GM23338 (cell line): ENCODE results near the gene MAFF. TPM values are rescaled to one million over a fixed set of nuclear protein-coding genes. Genes with fewer than 3 reads are reported as not detected.

ENCODE experiments used
- ATAC-seq: fragments of 200-7000 bp; cut with Tn5 transposase; 3 replicates; pipeline ENCODE4 v1.9.1; 2020
- DNase-seq: peaks from one replicate; pipeline ENCODE4 v3.0.0-alpha.2; 2015; ENCODE audit warnings: low spot score
- H2AFZ ChIP-seq: fragments of 200-600 bp; sonication (generic); 2 replicates; pipeline ENCODE4 v1.8.0; 2016; ENCODE audit warnings: antibody characterized with exemption, mild to moderate bottlenecking, moderate library complexity
- H3F3A ChIP-seq: fragments of 200-600 bp; sonication (generic); replicated peaks from 2 replicates; pipeline ENCODE4 v1.8.0; 2017; ENCODE audit warnings: antibody characterized with exemption, mixed run types, low read depth
- H3K27ac ChIP-seq: fragments of 200-600 bp; sonication (generic); 2 replicates; pipeline ENCODE4 v1.6.1; 2016; ENCODE audit warnings: low read depth
- H3K27me3 ChIP-seq: fragments of 200-600 bp; sonication (generic); 2 replicates; pipeline ENCODE4 v1.8.0; 2016; ENCODE audit warnings: mild to moderate bottlenecking, mixed run types, moderate library complexity; ENCODE audit not compliant: insufficient read depth
- H3K36me3 ChIP-seq: fragments of 200-600 bp; sonication (generic); 2 replicates; pipeline ENCODE4 v1.8.0; 2016; ENCODE audit warnings: mild to moderate bottlenecking; ENCODE audit not compliant: insufficient read depth
- H3K4me1 ChIP-seq: fragments of 200-600 bp; sonication (generic); 2 replicates; pipeline ENCODE4 v1.8.0; 2016; ENCODE audit warnings: mild to moderate bottlenecking, moderate library complexity; ENCODE audit not compliant: insufficient read depth
- H3K4me2 ChIP-seq: fragments of 200-600 bp; sonication (generic); 2 replicates; pipeline ENCODE4 v1.7.1; 2017; ENCODE audit warnings: mixed run types
- H3K4me3 ChIP-seq: fragments of 200-600 bp; sonication (generic); 2 replicates; pipeline ENCODE4 v1.6.1; 2016; ENCODE audit warnings: mixed run types
- H3K79me2 ChIP-seq: fragments of 200-600 bp; sonication (generic); replicated peaks from 2 replicates; pipeline ENCODE4 v1.8.0; 2017; ENCODE audit warnings: mild to moderate bottlenecking; ENCODE audit not compliant: insufficient read depth
- H3K9me2 ChIP-seq: fragments of 200-600 bp; sonication (generic); 2 replicates; pipeline ENCODE4 v1.8.0; 2017; ENCODE audit not compliant: insufficient read depth
- H4K20me1 ChIP-seq: fragments of 200-600 bp; sonication (generic); replicated peaks from 2 replicates; pipeline ENCODE4 v1.8.0; 2017; ENCODE audit warnings: mild to moderate bottlenecking; ENCODE audit not compliant: insufficient read depth
- H3K27ac Mint-ChIP-seq: 2 replicates; pipeline ENCODE4 v1.8.0; 2020; ENCODE audit warnings: inconsistent platforms, mild to moderate bottlenecking, moderate library complexity, mixed read lengths
- H3K27me3 Mint-ChIP-seq: 3 replicates; pipeline ENCODE4 v1.8.0; 2022; ENCODE audit warnings: low read depth, mild to moderate bottlenecking, moderate library complexity, mixed read lengths, inconsistent platforms; ENCODE audit not compliant: insufficient read depth, poor library complexity
- H3K36me3 Mint-ChIP-seq: 3 replicates; pipeline ENCODE4 v1.8.0; 2021; ENCODE audit warnings: low read depth, mild to moderate bottlenecking, inconsistent platforms, moderate library complexity, mixed read lengths
- H3K4me1 Mint-ChIP-seq: 3 replicates; pipeline ENCODE4 v1.8.0; 2020; ENCODE audit warnings: mild to moderate bottlenecking, inconsistent platforms, mixed read lengths
- H3K4me3 Mint-ChIP-seq: 3 replicates; pipeline ENCODE4 v1.8.0; 2021; ENCODE audit warnings: moderate library complexity, mild to moderate bottlenecking, inconsistent platforms, mixed read lengths
- H3K9me3 Mint-ChIP-seq: 3 replicates; pipeline ENCODE4 v1.8.0; 2020; ENCODE audit warnings: moderate library complexity, mild to moderate bottlenecking, inconsistent platforms, mixed read lengths
- CREB1 ChIP-seq: fragments of 250-450 bp; sonication (Bioruptor Pico); IDR thresholded peaks from 2 replicates; pipeline ENCODE4 v1.5.0; 2020; ENCODE audit warnings: low read depth, mild to moderate bottlenecking, moderate library complexity
- JUNB ChIP-seq: IDR thresholded peaks from one replicate; pipeline ENCODE4 v1.6.1; 2016; ENCODE audit warnings: antibody characterized with exemption; ENCODE audit not compliant: unreplicated experiment
- NANOG ChIP-seq: IDR thresholded peaks from 2 replicates; pipeline ENCODE4 v1.6.1; 2016; ENCODE audit warnings: antibody characterized with exemption, borderline replicate concordance
- POLR2AphosphoS5 ChIP-seq: IDR thresholded peaks from 2 replicates; pipeline ENCODE4 v1.6.1; 2016; ENCODE audit warnings: antibody characterized with exemption, low read depth
- ZNF114 ChIP-seq: fragments of 250-450 bp; sonication (Bioruptor Pico); IDR thresholded peaks from 2 replicates; pipeline ENCODE4 v1.5.0; 2020; ENCODE audit warnings: mild to moderate bottlenecking, moderate library complexity
- ZNF331 ChIP-seq: fragments of 250-450 bp; sonication (Bioruptor Pico); IDR thresholded peaks from 2 replicates; pipeline ENCODE4 v1.5.0; 2020; ENCODE audit warnings: low read depth, mild to moderate bottlenecking, moderate library complexity
- polyA plus RNA-seq: library from polyadenylated mRNA; unstranded; fragments of >200 nt; fragmentation: Nextera tagmentation; extraction: Ambion mirVana; gene quantifications from 2 replicates; pipeline ENCODE4 v1.2.1, GENCODE V29; 2016
- total RNA-seq: library from RNA; depleted of rRNA; stranded (reverse); fragments of >200 nt; shearing (Covaris generic); gene quantifications from 2 replicates; pipeline ENCODE4 v1.2.3, GENCODE V29; 2014
- TF ChIP-seq, protein P1 (sequence below): fragments of 250-450 bp; sonication (Bioruptor Pico); IDR thresholded peaks from 2 replicates; pipeline ENCODE4 v1.5.0; 2020; ENCODE audit warnings: mild to moderate bottlenecking, moderate library complexity
- TF ChIP-seq, protein P2 (sequence below): IDR thresholded peaks from one replicate; pipeline ENCODE4 v1.6.1; 2018; ENCODE audit warnings: antibody characterized with exemption; ENCODE audit not compliant: unreplicated experiment

Gene MAFF
- total and polyA plus RNA-seq, 2 experiments from 2014 or later: 2.2 to 8.9 TPM

DNA sequence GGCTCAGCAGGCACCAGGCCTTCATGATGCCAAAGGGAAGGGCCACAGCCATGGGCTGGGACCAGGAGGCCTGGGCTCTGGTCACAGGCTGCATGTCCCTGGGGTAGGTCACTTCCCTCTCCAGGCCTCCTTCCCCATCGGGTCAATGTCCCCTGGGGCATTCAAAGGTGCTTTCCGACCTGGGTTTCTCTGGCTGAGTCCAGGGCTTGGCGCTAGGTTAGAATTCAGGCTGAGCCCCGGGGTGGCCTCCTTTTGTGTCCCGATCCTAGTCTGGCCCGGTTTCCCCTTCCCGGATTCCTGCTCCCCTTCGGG lies 12.2 kb downstream of the MAFF start:
- H3K36me3 Mint-ChIP-seq: peaks cover 5% of the 10 kb centered on the region
- Histone ChIP-seq H3K79me2 (no peaks in the 10 kb centered on the region), H3K27ac (no peak overlapping the region), H3F3A (0 out of 2 replicates have a peak, but pooled peaks cover 18% of the 10 kb centered on the region), H3K4me1 (peaks cover 18% of the 10 kb centered on the region), H3K36me3 (no peaks in the 10 kb centered on the region), H3K27me3 (peaks cover 22% of the 10 kb centered on the region), H3K9me2 (no peaks in the 10 kb centered on the region), H4K20me1 (peaks cover 7% of the 10 kb centered on the region; the same call in 1 of the 2 replicates), H2AFZ (peak overlapping the region; percentile 47; the same call in 1 of the 2 replicates), H3K4me3 (peak overlapping the region; percentile 61), H3K4me2 (peak overlapping the region; percentile 87)
- DNase-seq: peak; percentile 47
- H3K27ac Mint-ChIP-seq: no peak overlapping the region
- peaks cover 30% of the 10 kb centered on the region for H3K4me1 Mint-ChIP-seq
- H3K9me3 Mint-ChIP-seq: peaks cover 3% of the 10 kb centered on the region; the same call in 1 of the 3 replicates
- no peak for TF ChIP-seq NANOG
- no peak for TF ChIP-seq POLR2AphosphoS5
- no peak for TF ChIP-seq CREB1 (CRISPR knock-in tag)
- no peak for TF ChIP-seq ZNF114 (CRISPR knock-in tag)
- ATAC-seq: peak; percentile 11
- peak overlapping the region; percentile 73 for H3K4me3 Mint-ChIP-seq
- peaks cover 32% of the 10 kb centered on the region for H3K27me3 Mint-ChIP-seq

DNA sequence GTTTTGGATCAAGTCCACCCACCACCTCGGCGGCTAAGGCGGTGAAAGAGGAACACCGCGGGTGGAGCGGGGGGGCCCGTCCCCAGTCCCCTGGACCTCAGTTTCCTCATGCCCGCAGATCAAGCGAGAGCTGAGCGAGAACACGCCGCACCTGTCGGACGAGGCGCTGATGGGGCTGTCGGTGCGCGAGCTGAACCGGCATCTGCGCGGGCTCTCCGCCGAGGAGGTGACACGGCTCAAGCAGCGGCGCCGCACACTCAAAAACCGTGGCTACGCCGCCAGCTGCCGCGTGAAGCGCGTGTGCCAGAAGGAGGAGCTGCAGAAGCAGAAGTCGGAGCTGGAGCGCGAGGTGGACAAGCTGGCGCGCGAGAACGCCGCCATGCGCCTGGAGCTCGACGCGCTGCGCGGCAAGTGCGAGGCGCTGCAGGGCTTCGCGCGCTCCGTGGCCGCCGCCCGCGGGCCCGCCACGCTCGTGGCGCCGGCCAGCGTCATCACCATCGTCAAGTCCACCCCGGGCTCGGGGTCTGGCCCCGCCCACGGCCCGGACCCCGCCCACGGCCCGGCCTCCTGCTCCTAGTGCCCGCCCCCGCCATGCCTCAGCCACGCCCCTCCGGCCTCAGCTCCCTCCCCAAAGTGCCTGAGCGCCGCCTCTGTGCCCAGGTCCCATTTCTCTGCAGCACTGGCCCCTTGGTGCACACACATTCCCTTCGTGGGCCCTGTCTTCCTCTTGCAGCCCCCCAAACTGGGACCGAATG lies 12.7 kb downstream of the MAFF start:
- Histone ChIP-seq H3K79me2 (no peaks in the 10 kb centered on the region), H2AFZ (peak overlapping the region; percentile 47; the same call in 1 of the 2 replicates), H3K4me3 (peak overlapping the region; percentile 61), H3K9me2 (no peaks in the 10 kb centered on the region), H3K36me3 (no peaks in the 10 kb centered on the region), H3K27ac (peak overlapping the region; percentile 45; the same call in 1 of the 2 replicates), H3K4me2 (peak overlapping the region; percentile 87), H4K20me1 (peaks cover 7% of the 10 kb centered on the region; the same call in 1 of the 2 replicates), H3K4me1 (peaks cover 23% of the 10 kb centered on the region), H3F3A (0 out of 2 replicates have a peak, but pooled peaks cover 21% of the 10 kb centered on the region), H3K27me3 (peaks cover 22% of the 10 kb centered on the region)
- peaks cover 36% of the 10 kb centered on the region for H3K27me3 Mint-ChIP-seq
- DNase-seq: peak; percentile 92
- peaks cover 36% of the 10 kb centered on the region for H3K4me1 Mint-ChIP-seq
- peak overlapping the region; percentile 73 for H3K4me3 Mint-ChIP-seq
- H3K36me3 Mint-ChIP-seq: peaks cover 5% of the 10 kb centered on the region
- peaks cover 3% of the 10 kb centered on the region; the same call in 1 of the 3 replicates for H3K9me3 Mint-ChIP-seq
- 0 out of 2 replicates have a peak overlapping the region, but pooled peaks have one; percentile 49 for H3K27ac Mint-ChIP-seq
- peak; percentile 59 for ATAC-seq
- TF ChIP-seq, protein P1, sequence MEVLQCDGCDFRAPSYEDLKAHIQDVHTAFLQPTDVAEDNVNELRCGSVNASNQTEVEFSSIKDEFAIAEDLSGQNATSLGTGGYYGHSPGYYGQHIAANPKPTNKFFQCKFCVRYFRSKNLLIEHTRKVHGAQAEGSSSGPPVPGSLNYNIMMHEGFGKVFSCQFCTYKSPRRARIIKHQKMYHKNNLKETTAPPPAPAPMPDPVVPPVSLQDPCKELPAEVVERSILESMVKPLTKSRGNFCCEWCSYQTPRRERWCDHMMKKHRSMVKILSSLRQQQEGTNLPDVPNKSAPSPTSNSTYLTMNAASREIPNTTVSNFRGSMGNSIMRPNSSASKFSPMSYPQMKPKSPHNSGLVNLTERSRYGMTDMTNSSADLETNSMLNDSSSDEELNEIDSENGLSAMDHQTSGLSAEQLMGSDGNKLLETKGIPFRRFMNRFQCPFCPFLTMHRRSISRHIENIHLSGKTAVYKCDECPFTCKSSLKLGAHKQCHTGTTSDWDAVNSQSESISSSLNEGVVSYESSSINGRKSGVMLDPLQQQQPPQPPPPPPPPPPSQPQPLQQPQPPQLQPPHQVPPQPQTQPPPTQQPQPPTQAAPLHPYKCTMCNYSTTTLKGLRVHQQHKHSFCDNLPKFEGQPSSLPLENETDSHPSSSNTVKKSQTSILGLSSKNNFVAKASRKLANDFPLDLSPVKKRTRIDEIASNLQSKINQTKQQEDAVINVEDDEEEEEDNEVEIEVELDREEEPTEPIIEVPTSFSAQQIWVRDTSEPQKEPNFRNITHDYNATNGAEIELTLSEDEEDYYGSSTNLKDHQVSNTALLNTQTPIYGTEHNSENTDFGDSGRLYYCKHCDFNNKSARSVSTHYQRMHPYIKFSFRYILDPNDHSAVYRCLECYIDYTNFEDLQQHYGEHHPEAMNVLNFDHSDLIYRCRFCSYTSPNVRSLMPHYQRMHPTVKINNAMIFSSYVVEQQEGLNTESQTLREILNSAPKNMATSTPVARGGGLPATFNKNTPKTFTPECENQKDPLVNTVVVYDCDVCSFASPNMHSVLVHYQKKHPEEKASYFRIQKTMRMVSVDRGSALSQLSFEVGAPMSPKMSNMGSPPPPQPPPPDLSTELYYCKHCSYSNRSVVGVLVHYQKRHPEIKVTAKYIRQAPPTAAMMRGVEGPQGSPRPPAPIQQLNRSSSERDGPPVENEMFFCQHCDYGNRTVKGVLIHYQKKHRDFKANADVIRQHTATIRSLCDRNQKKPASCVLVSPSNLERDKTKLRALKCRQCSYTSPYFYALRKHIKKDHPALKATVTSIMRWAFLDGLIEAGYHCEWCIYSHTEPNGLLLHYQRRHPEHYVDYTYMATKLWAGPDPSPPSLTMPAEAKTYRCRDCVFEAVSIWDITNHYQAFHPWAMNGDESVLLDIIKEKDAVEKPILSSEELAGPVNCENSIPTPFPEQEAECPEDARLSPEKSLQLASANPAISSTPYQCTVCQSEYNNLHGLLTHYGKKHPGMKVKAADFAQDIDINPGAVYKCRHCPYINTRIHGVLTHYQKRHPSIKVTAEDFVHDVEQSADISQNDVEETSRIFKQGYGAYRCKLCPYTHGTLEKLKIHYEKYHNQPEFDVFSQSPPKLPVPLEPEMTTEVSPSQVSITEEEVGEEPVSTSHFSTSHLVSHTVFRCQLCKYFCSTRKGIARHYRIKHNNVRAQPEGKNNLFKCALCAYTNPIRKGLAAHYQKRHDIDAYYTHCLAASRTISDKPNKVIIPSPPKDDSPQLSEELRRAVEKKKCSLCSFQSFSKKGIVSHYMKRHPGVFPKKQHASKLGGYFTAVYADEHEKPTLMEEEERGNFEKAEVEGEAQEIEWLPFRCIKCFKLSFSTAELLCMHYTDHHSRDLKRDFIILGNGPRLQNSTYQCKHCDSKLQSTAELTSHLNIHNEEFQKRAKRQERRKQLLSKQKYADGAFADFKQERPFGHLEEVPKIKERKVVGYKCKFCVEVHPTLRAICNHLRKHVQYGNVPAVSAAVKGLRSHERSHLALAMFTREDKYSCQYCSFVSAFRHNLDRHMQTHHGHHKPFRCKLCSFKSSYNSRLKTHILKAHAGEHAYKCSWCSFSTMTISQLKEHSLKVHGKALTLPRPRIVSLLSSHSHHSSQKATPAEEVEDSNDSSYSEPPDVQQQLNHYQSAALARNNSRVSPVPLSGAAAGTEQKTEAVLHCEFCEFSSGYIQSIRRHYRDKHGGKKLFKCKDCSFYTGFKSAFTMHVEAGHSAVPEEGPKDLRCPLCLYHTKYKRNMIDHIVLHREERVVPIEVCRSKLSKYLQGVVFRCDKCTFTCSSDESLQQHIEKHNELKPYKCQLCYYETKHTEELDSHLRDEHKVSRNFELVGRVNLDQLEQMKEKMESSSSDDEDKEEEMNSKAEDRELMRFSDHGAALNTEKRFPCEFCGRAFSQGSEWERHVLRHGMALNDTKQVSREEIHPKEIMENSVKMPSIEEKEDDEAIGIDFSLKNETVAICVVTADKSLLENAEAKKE: no peak
- TF ChIP-seq ZNF331 (no peak), NANOG (no peak), JUNB (no peak), POLR2AphosphoS5 (no peak)
- TF ChIP-seq, protein P2, sequence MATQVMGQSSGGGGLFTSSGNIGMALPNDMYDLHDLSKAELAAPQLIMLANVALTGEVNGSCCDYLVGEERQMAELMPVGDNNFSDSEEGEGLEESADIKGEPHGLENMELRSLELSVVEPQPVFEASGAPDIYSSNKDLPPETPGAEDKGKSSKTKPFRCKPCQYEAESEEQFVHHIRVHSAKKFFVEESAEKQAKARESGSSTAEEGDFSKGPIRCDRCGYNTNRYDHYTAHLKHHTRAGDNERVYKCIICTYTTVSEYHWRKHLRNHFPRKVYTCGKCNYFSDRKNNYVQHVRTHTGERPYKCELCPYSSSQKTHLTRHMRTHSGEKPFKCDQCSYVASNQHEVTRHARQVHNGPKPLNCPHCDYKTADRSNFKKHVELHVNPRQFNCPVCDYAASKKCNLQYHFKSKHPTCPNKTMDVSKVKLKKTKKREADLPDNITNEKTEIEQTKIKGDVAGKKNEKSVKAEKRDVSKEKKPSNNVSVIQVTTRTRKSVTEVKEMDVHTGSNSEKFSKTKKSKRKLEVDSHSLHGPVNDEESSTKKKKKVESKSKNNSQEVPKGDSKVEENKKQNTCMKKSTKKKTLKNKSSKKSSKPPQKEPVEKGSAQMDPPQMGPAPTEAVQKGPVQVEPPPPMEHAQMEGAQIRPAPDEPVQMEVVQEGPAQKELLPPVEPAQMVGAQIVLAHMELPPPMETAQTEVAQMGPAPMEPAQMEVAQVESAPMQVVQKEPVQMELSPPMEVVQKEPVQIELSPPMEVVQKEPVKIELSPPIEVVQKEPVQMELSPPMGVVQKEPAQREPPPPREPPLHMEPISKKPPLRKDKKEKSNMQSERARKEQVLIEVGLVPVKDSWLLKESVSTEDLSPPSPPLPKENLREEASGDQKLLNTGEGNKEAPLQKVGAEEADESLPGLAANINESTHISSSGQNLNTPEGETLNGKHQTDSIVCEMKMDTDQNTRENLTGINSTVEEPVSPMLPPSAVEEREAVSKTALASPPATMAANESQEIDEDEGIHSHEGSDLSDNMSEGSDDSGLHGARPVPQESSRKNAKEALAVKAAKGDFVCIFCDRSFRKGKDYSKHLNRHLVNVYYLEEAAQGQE: no peak
